Heart left ventricle (tissue), 16 donors: ENCODE data around the gene CDC26. TPM values are rescaled to one million over a fixed set of nuclear protein-coding genes. Genes with fewer than 3 reads are reported as not detected.

Experiments
- ATAC-seq, 4 donors: fragments of 200-7000 bp; cut with Tn5 transposase; one replicate each; pipeline ENCODE4 v1.9.1; 2020 to 2022; ENCODE audit warnings: moderate library complexity in 4 of 4, mild to moderate bottlenecking in 3 of 4, moderate number of reproducible peaks in 1 of 4
- DNase-seq, 5 donors: peaks; one replicate each; pipeline ENCODE4 v3.0.0-alpha.2; 2020
- H3K27ac ChIP-seq, 12 donors: fragments of 200-600 bp; sonication (generic) in 4 of 12; one replicate each; pipeline versions ENCODE4 v1.5.0 to v1.8.0; 2016 to 2022; ENCODE audit warnings: mild to moderate bottlenecking in 2 of 12
- H3K27me3 ChIP-seq, 9 donors: fragments of 200-600 bp; sonication (generic) in 2 of 9; one replicate each; pipeline versions ENCODE4 v1.5.1 to v1.8.0; 2016 to 2022; ENCODE audit warnings: mild to moderate bottlenecking in 3 of 9
- H3K36me3 ChIP-seq, 9 donors: fragments of 200-600 bp; sonication (generic) in 2 of 9; one replicate each; pipeline versions ENCODE4 v1.5.0 to v1.8.0; 2018 to 2022; ENCODE audit warnings: mild to moderate bottlenecking in 2 of 9
- H3K4me1 ChIP-seq, 12 donors: fragments of 200-600 bp; sonication (generic) in 4 of 12; one replicate each; pipeline versions ENCODE4 v1.5.0 to v1.8.0; 2016 to 2022; ENCODE audit warnings: mild to moderate bottlenecking in 3 of 12
- H3K4me3 ChIP-seq, 12 donors: fragments of 200-600 bp; sonication (generic) in 4 of 12; one replicate each; pipeline versions ENCODE4 v1.5.0 to v1.8.0; 2017 to 2022; ENCODE audit warnings: mild to moderate bottlenecking in 9 of 12, moderate library complexity in 4 of 12
- H3K9me3 ChIP-seq, 12 donors: fragments of 200-600 bp; sonication (generic) in 4 of 12; one replicate each; pipeline versions ENCODE4 v1.5.0 to v1.8.0; 2016 to 2022; ENCODE audit warnings: mild to moderate bottlenecking in 1 of 12
- CTCF ChIP-seq, 12 donors: fragments of 200-600 bp; sonication (generic) in 4 of 12; IDR thresholded peaks; one replicate each; pipeline versions ENCODE4 v1.5.0 to v1.8.0; 2018 to 2022; ENCODE audit warnings: antibody characterized with exemption in 12 of 12, mild to moderate bottlenecking in 5 of 12
- POLR2A ChIP-seq, 2 donors: fragments of 450-650 bp; IDR thresholded peaks; one replicate each; pipeline ENCODE4 v1.6.1; 2017; ENCODE audit warnings: antibody characterized with exemption in 2 of 2, mild to moderate bottlenecking in 2 of 2, moderate library complexity in 2 of 2
- whole genome bisulfite sequencing, 4 donors: extraction: QIAGEN DNeasy Blood & Tissue Kit in 2 of 4; methylation state at CpG; one replicate each; pipeline versions ENCODE4 v1.1.5 to v1.1.7; 2013 to 2018; 5-methylcytosine and 5-hydroxymethylcytosine counted together
- intact Hi-C, 10 donors: fragments of 100-400 bp; cut with DNase I; formaldehyde crosslinking; loops; one replicate each; pipeline versions ENCODE4 v1.11.1 to v1.14.2; 2022
- polyA plus RNA-seq, 2 donors: library from polyadenylated mRNA; stranded (reverse); fragments of 200-250 nt; gene quantifications; one replicate each; pipeline ENCODE4 v1.2.3, GENCODE V29; 2013
- total RNA-seq, 9 donors: library from RNA; depleted of rRNA in 2 of 9; stranded (reverse); fragments of >200 nt in 2 of 9; fragmentation: NEBNext Ultra II Directional in 3 of 9; extraction: Animal tissue kit (Norgen Biotek cat#: 25700) in 3 of 9; gene quantifications; one replicate each; pipeline versions ENCODE4 v1.1.0 to v1.2.4, GENCODE V29; 2016 to 2023
- donor health status: ischemic (EF 13 %, LVEDD 7.1; RV severe dilation, severe dysfunction).
- donor health status: healthy with polysubstance abuse.
- donor health status: DM: no; HTN: yes; CAD: no.
- donor health status: DM: no; HTN: no; CAD: no.
- donor health status: ischemic (EF 25% LVEDD 6.9; RV normal size, moderate dysfunction).
- donor health status: ischemic (EF 25% LVEDD 5.7; RV mildly dilated, moderate dysfunction).
- donor health status: healthy.
- donor health status: DM: yes; HTN: yes; CAD: no.
- donor health status: ischemic (EF 35%, LVEDD 5.7; RV mildly dilated, moderate dysfunction).
- donor health status: nonischemic (EF 11% LVEDD 7.7; RV severe dilation, severe dysfunction).
- donor health status: DM: yes; HTN: yes; CAD: no.
- donor health status: PGD.
- donor health status: ischemic (EF 29% LVEDD 5.4; RV normal size, mild dysfunction).
- donor health status: nonischemic (EF 23%, LVEDD 6.1; RV moderate dilation, normal function).

CDC26 gene
- total and polyA plus RNA-seq, 11 donors: 22.3 to 46.0 (median 35.3) TPM

- H3K27ac ChIP-seq: no peak overlapping the region
- peaks cover 0 to 28% (median 10%) of the 10 kb centered on the region in 12 donors for H3K4me1 ChIP-seq
- no peaks in the 10 kb centered on the region for H3K27me3 ChIP-seq
- DNase-seq (no peak), ATAC-seq (no peak)
- H3K4me3 ChIP-seq: no peak overlapping the region
- H3K36me3 ChIP-seq: peaks cover 0 to 83% (median 73%) of the 10 kb centered on the region in 9 donors
- no peaks in the 10 kb centered on the region for H3K9me3 ChIP-seq
- WGBS, 4 donors: 91 to 96% (median 94%) methylated on average over 2 of the region's 2 CpGs
- TF ChIP-seq CTCF (IDR thresholded peaks at IDR 0.05) (no peak), POLR2A (IDR thresholded peaks at IDR 0.05) (no peak)
- intact Hi-C loops: loop anchor here (5.0 to 10.0 kb wide), 12 partner anchors 45 to 395 kb away; partner anchors contain the start of genes ALAD (in 5 of the 10), FKBP15 (in 5 of the 10), SLC31A1 (in 5 of the 10) and BSPRY (in 1 of the 10)
Measured at GRCh38 chr9:113269871-113270270, 5.5 kb downstream of the CDC26 start.

GRCh38 chr9:113269355-113269754 is 6.0 kb downstream of the CDC26 start:
- no peak overlapping the region for H3K27ac ChIP-seq
- no peak overlapping the region for H3K4me3 ChIP-seq
- H3K4me1 ChIP-seq: peaks cover 0 to 24% (median 7%) of the 10 kb centered on the region in 12 donors
- H3K36me3 ChIP-seq: peaks cover 0 to 84% (median 73%) of the 10 kb centered on the region in 9 donors
- DNase-seq (no peak), ATAC-seq (no peak)
- no peaks in the 10 kb centered on the region for H3K9me3 ChIP-seq
- 88 to 96% (median 90%) methylated on average over 2 of the region's 2 CpGs for WGBS, 4 donors
- no peaks in the 10 kb centered on the region for H3K27me3 ChIP-seq
- no peak for TF ChIP-seq POLR2A (IDR thresholded peaks at IDR 0.05)
- no peak for TF ChIP-seq CTCF (IDR thresholded peaks at IDR 0.05)
- intact Hi-C loops: no loop called here

GRCh38 chr9:113267911-113268566 is 7.3 kb downstream of the CDC26 start:
- Histone ChIP-seq H3K9me3 (no peaks in the 10 kb centered on the region), H3K4me3 (no peak overlapping the region), H3K36me3 (peaks cover 0 to 84% (median 70%) of the 10 kb centered on the region in 9 donors), H3K4me1 (peaks cover 0 to 16% (median 2%) of the 10 kb centered on the region in 12 donors), H3K27ac (no peak overlapping the region), H3K27me3 (no peaks in the 10 kb centered on the region)
- no peak for DNase-seq
- no peak for ATAC-seq
- WGBS, 4 donors: 87 to 91% (median 91%) methylated on average over 4 of the region's 4 CpGs
- TF ChIP-seq POLR2A (IDR thresholded peaks at IDR 0.05): no peak
- no peak for TF ChIP-seq CTCF (IDR thresholded peaks at IDR 0.05)
- intact Hi-C loops: no loop called here

- H3K4me1 ChIP-seq: no peaks in the 10 kb centered on the region
- H3K36me3 ChIP-seq: peaks cover 0 to 84% (median 70%) of the 10 kb centered on the region in 9 donors
- no peaks in the 10 kb centered on the region for H3K27me3 ChIP-seq
- no peaks in the 10 kb centered on the region for H3K9me3 ChIP-seq
- no peak for DNase-seq
- TF ChIP-seq CTCF (IDR thresholded peaks at IDR 0.05) (no peak), POLR2A (IDR thresholded peaks at IDR 0.05) (no peak)
- ATAC-seq: no peak
- 88 to 93% (median 92%) methylated on average over 3 of the region's 3 CpGs for WGBS, 4 donors
- no peak overlapping the region for H3K27ac ChIP-seq
- H3K4me3 ChIP-seq: no peak overlapping the region
- intact Hi-C loops: no loop called here
Measured at GRCh38 chr9:113266174-113266573, 9.2 kb downstream of the CDC26 start.
